HEK293 (cell line): ENCODE data around the gene CENPP.

Experiments used
- ATF2 ChIP-seq: fragments of 450-650 bp; formaldehyde crosslinking; IDR thresholded peaks from 2 replicates; pipeline ENCODE4 v1.5.1; 2016; ENCODE audit warnings: missing biosample characterization, missing genetic modification characterization, low read depth
- BCL11A ChIP-seq: fragments of 450-650 bp; formaldehyde crosslinking; IDR thresholded peaks from 2 replicates; pipeline ENCODE4 v1.5.1; 2016; ENCODE audit warnings: low read depth, missing biosample characterization, missing genetic modification characterization
- EGR2 ChIP-seq: fragments of 450-650 bp; formaldehyde crosslinking; IDR thresholded peaks from 2 replicates; pipeline ENCODE4 v1.5.1; 2016; ENCODE audit warnings: low read depth, missing biosample characterization, missing genetic modification characterization
- ELK4 ChIP-seq: IDR thresholded peaks from 2 replicates; pipeline ENCODE4 v1.6.1; 2011; ENCODE audit warnings: mild to moderate bottlenecking, low read depth, low read length, borderline replicate concordance
- KLF10 ChIP-seq: fragments of 450-650 bp; IDR thresholded peaks from 2 replicates; pipeline ENCODE4 v1.5.1; 2018; ENCODE audit warnings: missing biosample characterization, mild to moderate bottlenecking, missing genetic modification characterization
- TRIM28 ChIP-seq: IDR thresholded peaks from 2 replicates; pipeline ENCODE4 v1.6.1; 2011; ENCODE audit warnings: low read length, control low read depth, borderline replicate concordance
- WT1 ChIP-seq: fragments of 450-650 bp; formaldehyde crosslinking; IDR thresholded peaks from 2 replicates; pipeline ENCODE4 v1.5.1; 2016; ENCODE audit warnings: missing biosample characterization, missing genetic modification characterization
- ZBTB11 ChIP-seq: fragments of 450-650 bp; formaldehyde crosslinking; conservative IDR thresholded peaks from 2 replicates; pipeline ENCODE4 v1.5.1; 2016; ENCODE audit warnings: low read depth, missing biosample characterization, missing genetic modification characterization
- ZBTB26 ChIP-seq: fragments of 450-650 bp; formaldehyde crosslinking; optimal IDR thresholded peaks from 2 replicates; pipeline ENCODE3; 2016; ENCODE audit warnings: missing biosample characterization, mild to moderate bottlenecking, missing genetic modification characterization
- ZEB2 ChIP-seq: fragments of 450-650 bp; formaldehyde crosslinking; IDR thresholded peaks from 2 replicates; pipeline ENCODE4 v1.5.1; 2016; ENCODE audit warnings: missing biosample characterization, missing genetic modification characterization
- ZIC2 ChIP-seq: fragments of 450-650 bp; formaldehyde crosslinking; IDR thresholded peaks from 2 replicates; pipeline ENCODE4 v1.5.1; 2016; ENCODE audit warnings: missing biosample characterization, missing genetic modification characterization
- ZNF112 ChIP-seq: fragments of 450-650 bp; formaldehyde crosslinking; IDR thresholded peaks from 2 replicates; pipeline ENCODE4 v1.5.0; 2017; ENCODE audit warnings: missing biosample characterization, missing genetic modification characterization
- ZNF221 ChIP-seq: fragments of 450-650 bp; formaldehyde crosslinking; IDR thresholded peaks from 2 replicates; pipeline ENCODE4 v1.5.1; 2017; ENCODE audit warnings: missing biosample characterization, missing genetic modification characterization, borderline replicate concordance
- ZNF302 ChIP-seq: fragments of 450-650 bp; formaldehyde crosslinking; IDR thresholded peaks from 2 replicates; pipeline ENCODE4 v1.5.1; 2016; ENCODE audit warnings: missing biosample characterization, missing genetic modification characterization, low read depth
- ZNF324 ChIP-seq: fragments of 450-650 bp; formaldehyde crosslinking; IDR thresholded peaks from 2 replicates; pipeline ENCODE4 v1.5.1; 2016; ENCODE audit warnings: missing biosample characterization, missing genetic modification characterization
- ZNF433 ChIP-seq: fragments of 450-650 bp; formaldehyde crosslinking; IDR thresholded peaks from 2 replicates; pipeline ENCODE4 v1.5.1; 2016; ENCODE audit warnings: missing biosample characterization, missing genetic modification characterization, low read depth
- ZNF521 ChIP-seq: fragments of 450-650 bp; formaldehyde crosslinking; IDR thresholded peaks from 2 replicates; pipeline ENCODE4 v1.5.1; 2017; ENCODE audit warnings: missing biosample characterization, mild to moderate bottlenecking, missing genetic modification characterization
- ZNF600 ChIP-seq: fragments of 450-650 bp; formaldehyde crosslinking; IDR thresholded peaks from 2 replicates; pipeline ENCODE4 v1.5.1; 2016; ENCODE audit warnings: missing biosample characterization, missing genetic modification characterization
- ZNF629 ChIP-seq: fragments of 450-650 bp; formaldehyde crosslinking; IDR thresholded peaks from 2 replicates; pipeline ENCODE4 v1.5.1; 2017; ENCODE audit warnings: missing biosample characterization, missing genetic modification characterization
- ZNF692 ChIP-seq: fragments of 450-650 bp; formaldehyde crosslinking; IDR thresholded peaks from 2 replicates; pipeline ENCODE4 v1.5.1; 2016; ENCODE audit warnings: missing biosample characterization, missing genetic modification characterization
- ZNF837 ChIP-seq: fragments of 450-650 bp; formaldehyde crosslinking; IDR thresholded peaks from 2 replicates; pipeline ENCODE4 v1.5.1; 2016; ENCODE audit warnings: missing biosample characterization, missing genetic modification characterization
- ZNF843 ChIP-seq: fragments of 450-650 bp; formaldehyde crosslinking; IDR thresholded peaks from 2 replicates; pipeline ENCODE4 v1.5.1; 2016; ENCODE audit warnings: missing biosample characterization, missing genetic modification characterization
- TF ChIP-seq, protein P1 (sequence below): fragments of 450-650 bp; formaldehyde crosslinking; IDR thresholded peaks from 2 replicates; pipeline ENCODE4 v1.5.1; 2016; ENCODE audit warnings: missing biosample characterization, missing genetic modification characterization
- TF ChIP-seq, protein P2 (sequence below): fragments of 450-650 bp; formaldehyde crosslinking; IDR thresholded peaks from 2 replicates; pipeline ENCODE4 v1.5.1; 2017; ENCODE audit warnings: missing biosample characterization, mild to moderate bottlenecking, missing genetic modification characterization, moderate library complexity
- TF ChIP-seq, protein P3 (sequence below): fragments of 450-650 bp; formaldehyde crosslinking; IDR thresholded peaks from 2 replicates; pipeline ENCODE4; 2016; ENCODE audit warnings: missing biosample characterization, missing genetic modification characterization

Gene CENPP

DNA sequence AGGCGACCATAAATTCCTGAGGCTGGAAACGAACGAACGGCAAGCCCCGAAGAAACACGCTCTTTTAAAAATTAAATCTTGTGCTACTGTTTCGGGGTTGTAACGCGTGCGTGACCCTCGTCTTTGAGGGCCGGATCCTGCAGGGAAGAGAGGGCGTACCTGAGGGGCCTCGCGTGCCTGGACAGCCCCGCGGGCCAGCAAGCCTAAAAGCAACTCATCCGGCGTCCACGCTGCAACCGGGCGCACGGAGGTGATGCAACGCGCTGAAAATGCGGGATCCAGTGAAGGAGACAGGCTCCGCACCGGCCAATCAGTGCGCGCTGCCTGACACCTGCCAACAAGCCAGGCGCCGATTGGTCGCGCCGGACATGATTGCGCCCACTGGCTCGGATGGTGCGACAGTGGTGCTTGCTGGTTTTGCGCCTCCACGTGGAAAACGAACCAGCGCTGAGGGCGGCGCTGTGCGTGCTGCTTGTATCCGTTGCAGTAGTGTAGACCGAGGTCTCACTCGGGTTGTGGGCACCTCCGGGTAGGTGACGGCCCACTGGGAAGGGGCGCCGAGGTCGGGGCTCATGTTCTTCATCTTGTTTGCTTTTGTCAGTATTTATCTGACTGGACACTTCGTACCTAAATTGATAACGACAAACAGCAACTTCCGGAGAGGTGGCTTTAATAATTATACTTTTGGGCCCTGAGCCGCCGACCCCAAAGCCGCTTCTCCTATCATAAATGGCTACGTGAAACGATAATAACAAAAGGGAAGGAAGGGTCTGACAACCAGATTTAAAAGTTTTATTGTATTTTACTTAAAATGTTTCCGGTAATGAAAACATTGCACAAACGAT, 32.1 kb upstream of the CENPP start, which contains the start of gene IARS1 (continued):
- 0 out of 2 replicates have a peak, but pooled peaks have one; percentile 27 for TF ChIP-seq ZIC2 (tag by site-specific recombination)
- peak; percentile 56 for TF ChIP-seq ZBTB11 (tag by site-specific recombination)
- peak; percentile 68 for TF ChIP-seq ZNF629 (tag by site-specific recombination)
- TF ChIP-seq ZEB2 = peak; percentile 87; the same call in 1 of the 2 replicates
- TF ChIP-seq ELK4 = no peak
- TF ChIP-seq WT1 = no peak
- peak; percentile 55; the same call in 1 of the 2 replicates for TF ChIP-seq ATF2
- peak; percentile 28; the same call in 1 of the 2 replicates for TF ChIP-seq ZNF324 (tag by site-specific recombination)
- TF ChIP-seq BCL11A = no peak
- TF ChIP-seq, protein P1, sequence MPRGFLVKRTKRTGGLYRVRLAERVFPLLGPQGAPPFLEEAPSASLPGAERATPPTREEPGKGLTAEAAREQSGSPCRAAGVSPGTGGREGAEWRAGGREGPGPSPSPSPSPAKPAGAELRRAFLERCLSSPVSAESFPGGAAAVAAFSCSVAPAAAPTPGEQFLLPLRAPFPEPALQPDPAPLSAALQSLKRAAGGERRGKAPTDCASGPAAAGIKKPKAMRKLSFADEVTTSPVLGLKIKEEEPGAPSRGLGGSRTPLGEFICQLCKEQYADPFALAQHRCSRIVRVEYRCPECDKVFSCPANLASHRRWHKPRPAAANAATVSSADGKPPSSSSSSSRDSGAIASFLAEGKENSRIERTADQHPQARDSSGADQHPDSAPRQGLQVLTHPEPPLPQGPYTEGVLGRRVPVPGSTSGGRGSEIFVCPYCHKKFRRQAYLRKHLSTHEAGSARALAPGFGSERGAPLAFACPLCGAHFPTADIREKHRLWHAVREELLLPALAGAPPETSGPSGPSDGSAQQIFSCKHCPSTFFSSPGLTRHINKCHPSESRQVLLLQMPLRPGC (tag by site-specific recombination) = peak; percentile 35; the same call in 1 of the 2 replicates
- TF ChIP-seq ZBTB26 (tag by site-specific recombination) = peak; percentile 88
- peak; percentile 76 for TF ChIP-seq ZNF600 (tag by site-specific recombination)
- TF ChIP-seq EGR2 = peak; percentile 50; the same call in 1 of the 2 replicates
- TF ChIP-seq, protein P2, sequence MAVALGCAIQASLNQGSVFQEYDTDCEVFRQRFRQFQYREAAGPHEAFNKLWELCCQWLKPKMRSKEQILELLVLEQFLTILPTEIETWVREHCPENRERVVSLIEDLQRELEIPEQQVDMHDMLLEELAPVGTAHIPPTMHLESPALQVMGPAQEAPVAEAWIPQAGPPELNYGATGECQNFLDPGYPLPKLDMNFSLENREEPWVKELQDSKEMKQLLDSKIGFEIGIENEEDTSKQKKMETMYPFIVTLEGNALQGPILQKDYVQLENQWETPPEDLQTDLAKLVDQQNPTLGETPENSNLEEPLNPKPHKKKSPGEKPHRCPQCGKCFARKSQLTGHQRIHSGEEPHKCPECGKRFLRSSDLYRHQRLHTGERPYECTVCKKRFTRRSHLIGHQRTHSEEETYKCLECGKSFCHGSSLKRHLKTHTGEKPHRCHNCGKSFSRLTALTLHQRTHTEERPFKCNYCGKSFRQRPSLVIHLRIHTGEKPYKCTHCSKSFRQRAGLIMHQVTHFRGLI (tag by site-specific recombination) = no peak
- TF ChIP-seq ZNF433 (tag by site-specific recombination) = no peak
- no peak for TF ChIP-seq ZNF837 (tag by site-specific recombination)
- TF ChIP-seq TRIM28 = peak; percentile 95
- peak; percentile 74 for TF ChIP-seq ZNF692 (tag by site-specific recombination)
- TF ChIP-seq ZNF843 (tag by site-specific recombination) = peak; percentile 56; the same call in 1 of the 2 replicates
- no peak for TF ChIP-seq ZNF112 (tag by site-specific recombination)
- no peak for TF ChIP-seq ZNF521
- no peak for TF ChIP-seq ZNF302 (tag by site-specific recombination)
- TF ChIP-seq ZNF221 (tag by site-specific recombination) = no peak
- TF ChIP-seq KLF10 (tag by site-specific recombination) = 0 out of 2 replicates have a peak, but pooled peaks have one; percentile 20
- TF ChIP-seq, protein P3, sequence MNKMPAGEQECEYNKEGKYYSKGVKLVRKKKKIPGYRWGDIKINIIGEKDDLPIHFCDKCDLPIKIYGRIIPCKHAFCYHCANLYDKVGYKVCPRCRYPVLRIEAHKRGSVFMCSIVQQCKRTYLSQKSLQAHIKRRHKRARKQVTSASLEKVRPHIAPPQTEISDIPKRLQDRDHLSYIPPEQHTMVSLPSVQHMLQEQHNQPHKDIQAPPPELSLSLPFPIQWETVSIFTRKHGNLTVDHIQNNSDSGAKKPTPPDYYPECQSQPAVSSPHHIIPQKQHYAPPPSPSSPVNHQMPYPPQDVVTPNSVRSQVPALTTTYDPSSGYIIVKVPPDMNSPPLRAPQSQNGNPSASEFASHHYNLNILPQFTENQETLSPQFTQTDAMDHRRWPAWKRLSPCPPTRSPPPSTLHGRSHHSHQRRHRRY (tag by site-specific recombination) = no peak
